GM19239 (cell line): Measurements from ENCODE around the gene PLCB1.
"Not testable (repeated sequence)": the region's sequence is repeated elsewhere in the genome, so short reads cannot be mapped to it uniquely, and the experiment has no call there.

Experiments used
- DNase-seq: peaks from one replicate; pipeline ENCODE4 v3.0.0; 2011; ENCODE audit warnings: low spot score; ENCODE audit not compliant: insufficient read length
- FAIRE-seq: peaks from 2 replicates; lab custom pipeline; 2011; peaks lifted over from hg19 to GRCh38; lab: Jason Lieb, UNC

PLCB1 gene

GRCh38 chr20:8131598-8132483 is at the start of gene PLCB1:
Gene PLCB1, plus strand, starts transcription at chr20:8132266. Its CDS starts 386 bp downstream, at chr20:8132652.
- DNase-seq = peak; percentile 86
- FAIRE-seq = no peak

DNA sequence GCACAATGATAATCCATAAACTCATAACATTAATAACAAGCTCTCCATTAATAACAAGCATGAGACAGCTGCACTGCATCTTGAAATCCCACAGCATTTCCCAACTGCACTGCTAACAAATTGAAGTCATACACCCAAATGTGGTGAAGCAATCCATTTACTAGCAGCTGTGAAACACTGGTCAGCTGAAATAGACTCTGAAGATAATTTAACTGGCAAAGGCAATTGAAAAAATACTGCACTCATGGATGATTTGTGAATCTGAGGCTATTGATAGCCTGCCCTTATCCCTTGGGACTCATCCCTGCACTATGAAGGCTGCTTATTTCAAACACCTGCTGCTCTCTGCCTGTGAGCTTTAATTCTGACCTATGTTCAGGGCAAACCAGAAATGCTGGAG is 49.1 kb upstream of the PLCB1 start:
- FAIRE-seq = no peak
- no peak for DNase-seq

DNA sequence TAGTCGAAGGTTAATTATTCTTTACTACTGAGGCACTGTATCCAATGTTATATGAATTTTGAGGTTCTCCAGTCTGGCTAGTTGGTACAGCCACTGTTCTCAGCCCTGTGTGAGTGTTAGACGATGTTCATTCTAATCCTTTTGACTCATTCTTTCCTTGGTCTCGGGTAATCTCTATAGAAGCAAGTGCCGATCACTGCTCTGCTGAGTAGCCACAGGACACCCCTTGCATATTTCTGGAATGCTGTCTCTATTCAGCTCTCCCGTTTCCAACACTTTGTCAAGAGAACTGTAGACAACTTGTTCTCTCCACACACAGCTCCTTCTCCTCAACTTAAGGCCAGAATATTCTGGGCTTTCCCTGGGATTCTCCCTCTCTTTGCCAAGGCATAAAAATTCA is 42.4 kb upstream of the PLCB1 start:
- no peak for FAIRE-seq
- DNase-seq = no peak

DNA sequence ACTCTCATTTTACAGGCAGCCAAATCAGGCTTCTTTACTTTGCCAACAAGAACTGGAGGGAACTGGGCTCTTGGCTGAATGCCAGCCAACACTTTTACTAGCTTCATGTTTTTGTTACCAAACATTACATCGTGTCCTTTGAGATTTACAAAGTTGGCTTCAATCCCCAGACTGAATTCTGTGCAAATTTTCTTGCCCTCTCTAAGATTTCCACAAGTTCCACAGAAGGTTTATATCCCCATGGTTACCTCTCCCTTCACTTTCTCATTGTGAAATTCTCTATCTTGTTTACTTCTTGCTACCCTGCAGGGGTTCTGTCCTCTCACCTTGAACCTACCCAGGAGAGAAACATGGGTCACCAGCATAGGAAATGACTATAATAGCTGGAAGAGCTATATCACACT is 37.6 kb upstream of the PLCB1 start:
- DNase-seq (no peak), FAIRE-seq (no peak)

DNA sequence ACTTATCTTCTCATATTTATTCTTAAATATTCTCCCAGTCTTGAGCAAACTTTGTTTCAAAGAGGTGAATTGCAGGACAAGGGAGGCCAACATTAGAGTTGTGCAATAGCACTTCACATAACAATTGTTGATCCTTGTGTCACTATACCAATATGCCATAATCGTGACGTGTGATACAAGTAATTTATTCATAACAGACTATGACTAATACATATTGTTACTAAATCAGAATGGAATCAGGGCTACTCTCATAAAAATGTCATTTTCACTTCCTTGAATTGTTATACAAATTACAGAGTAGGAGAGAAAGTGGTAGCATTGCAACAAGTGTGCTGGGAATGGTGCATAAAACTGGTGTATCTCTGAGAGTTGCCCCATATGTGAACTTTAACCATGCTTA is 37.2 kb upstream of the PLCB1 start:
- FAIRE-seq (no peak), DNase-seq (no peak)

GRCh38 chr20:8095648-8096572 is 36.2 kb upstream of the PLCB1 start:
- FAIRE-seq = no peak
- DNase-seq = no peak

- FAIRE-seq (no peak), DNase-seq (no peak)
These were observed 34.8 kb upstream of the PLCB1 start for GRCh38 chr20:8097307-8097706.

DNA sequence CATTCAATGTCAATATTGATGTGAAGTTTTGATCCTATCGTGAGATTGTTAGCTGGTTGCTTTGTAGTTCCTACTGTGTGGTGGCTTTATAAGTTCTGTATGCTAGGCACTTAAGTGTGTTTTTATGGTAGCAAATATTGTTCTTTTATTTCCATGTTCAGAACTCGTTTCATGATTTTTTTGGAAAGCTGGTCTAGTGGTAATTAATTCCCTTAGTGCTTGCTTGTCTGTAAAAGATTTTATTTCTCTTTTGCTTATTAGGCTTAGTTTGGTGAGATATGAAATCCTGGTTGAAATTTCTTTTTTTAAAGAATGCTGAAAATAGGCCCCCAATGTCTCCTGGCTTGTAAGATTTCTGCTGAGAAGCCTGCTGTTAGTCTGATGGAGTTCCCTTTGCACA is 27.8 kb upstream of the PLCB1 start:
- DNase-seq (no peak), FAIRE-seq (no peak)

DNA sequence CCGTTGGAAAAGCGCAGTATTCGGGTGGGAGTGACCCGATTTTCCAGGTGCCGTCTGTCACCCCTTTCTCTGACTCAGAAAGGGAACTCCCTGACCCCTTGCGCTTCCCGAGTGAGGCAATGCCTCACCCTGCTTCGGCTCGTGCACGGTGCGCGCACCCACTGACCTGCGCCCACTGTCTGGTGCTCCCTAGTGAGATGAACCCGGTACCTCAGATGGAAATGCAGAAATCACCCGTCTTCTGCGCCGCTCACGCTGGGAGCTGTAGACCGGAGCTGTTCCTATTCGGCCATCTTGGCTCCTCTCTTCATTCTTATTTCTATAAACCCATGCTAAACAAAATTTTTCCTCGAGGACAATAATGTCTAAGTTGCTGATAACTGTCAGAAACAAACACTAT is 17.5 kb upstream of the PLCB1 start:
- DNase-seq, FAIRE-seq: not testable (repeated sequence)

DNA sequence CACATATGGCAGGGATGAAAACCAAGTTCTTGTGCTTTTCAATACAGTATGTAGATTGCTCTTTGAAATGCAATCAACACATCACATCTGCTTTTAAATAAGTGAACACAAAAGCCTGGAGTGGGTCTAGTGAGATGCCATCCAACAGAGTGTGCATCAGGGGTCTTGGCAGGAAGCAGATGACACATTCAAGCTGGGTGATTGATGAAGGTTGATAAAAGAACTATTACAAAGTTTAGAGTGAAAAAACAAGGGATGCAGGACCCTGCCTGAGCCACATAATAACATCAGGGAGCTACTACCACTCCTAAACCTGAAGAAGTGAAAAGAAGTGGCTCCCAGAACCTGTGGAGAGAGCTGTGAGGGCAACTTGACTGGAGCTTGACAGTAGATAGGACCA is 16.6 kb upstream of the PLCB1 start:
- FAIRE-seq (no peak), DNase-seq (no peak)

- no peak for FAIRE-seq
- no peak for DNase-seq
These were observed 15.8 kb upstream of the PLCB1 start for GRCh38 chr20:8116067-8116811.

DNA sequence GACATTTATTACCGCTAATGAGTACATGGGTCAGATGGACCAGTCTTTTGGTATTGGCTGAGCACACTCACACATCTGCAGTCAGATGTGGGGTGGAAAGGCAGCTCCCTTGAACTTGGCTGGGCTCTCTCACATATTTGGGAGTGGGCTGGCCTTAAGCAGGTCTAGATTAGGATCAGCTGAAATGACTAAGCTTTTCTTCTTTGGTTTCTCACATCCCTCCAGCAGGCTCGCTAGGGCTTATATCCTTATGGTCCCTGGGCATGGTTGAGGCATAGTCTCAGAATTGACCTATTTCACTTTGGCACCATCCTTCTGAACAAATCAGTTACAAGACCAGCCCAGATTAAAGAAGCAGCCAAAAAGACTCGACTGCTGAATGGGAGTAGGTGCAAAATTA is 14.4 kb upstream of the PLCB1 start:
- DNase-seq (no peak), FAIRE-seq (no peak)

- DNase-seq (no peak), FAIRE-seq (no peak)
These were observed 14.0 kb upstream of the PLCB1 start for GRCh38 chr20:8118039-8118438.

GRCh38 chr20:8118760-8119159 is 13.3 kb upstream of the PLCB1 start:
- DNase-seq (no peak), FAIRE-seq (no peak)

GRCh38 chr20:8121666-8122065 is 10.4 kb upstream of the PLCB1 start:
- no peak for FAIRE-seq
- DNase-seq = no peak

DNA sequence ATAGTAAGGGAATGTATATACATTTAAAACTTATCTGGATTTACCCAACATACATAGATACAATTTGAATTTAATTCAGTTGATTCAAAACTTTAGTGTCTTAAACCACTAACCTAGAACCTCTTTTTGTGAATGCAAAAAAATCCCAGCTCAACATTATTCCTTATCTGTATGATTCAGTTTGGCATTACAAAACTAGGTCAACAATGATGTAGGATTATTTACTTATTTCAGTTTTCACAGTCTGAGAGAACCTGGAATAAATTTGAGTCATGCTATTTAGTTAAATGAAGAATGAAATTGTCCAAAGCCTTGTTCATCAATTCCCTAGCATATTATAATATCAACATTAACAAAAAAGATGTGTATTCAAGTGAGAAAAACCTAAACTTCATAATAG is 7.4 kb upstream of the PLCB1 start:
- FAIRE-seq (no peak), DNase-seq (no peak)

DNA sequence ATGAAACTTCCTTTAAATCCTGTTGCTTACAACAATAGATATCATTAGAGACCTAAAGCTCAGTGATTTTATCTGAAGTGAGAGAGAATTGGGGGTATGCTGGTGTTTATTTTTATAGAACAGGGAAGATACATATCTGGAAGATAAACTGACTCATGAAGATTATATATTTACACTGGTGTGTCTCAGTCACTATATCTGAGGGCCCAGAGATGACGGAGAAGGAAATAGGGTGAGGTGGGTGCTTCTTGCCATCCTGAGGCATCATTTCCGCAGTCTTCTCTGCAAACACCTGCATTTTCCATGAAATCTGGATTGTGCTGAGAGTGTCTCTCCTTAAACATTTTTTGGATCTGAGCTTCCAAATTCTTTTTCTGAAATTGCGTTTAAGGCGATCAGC is 5.9 kb upstream of the PLCB1 start:
- DNase-seq = no peak
- FAIRE-seq = no peak

GRCh38 chr20:8126841-8127378 is 5.2 kb upstream of the PLCB1 start:
- FAIRE-seq = no peak
- no peak for DNase-seq

DNA sequence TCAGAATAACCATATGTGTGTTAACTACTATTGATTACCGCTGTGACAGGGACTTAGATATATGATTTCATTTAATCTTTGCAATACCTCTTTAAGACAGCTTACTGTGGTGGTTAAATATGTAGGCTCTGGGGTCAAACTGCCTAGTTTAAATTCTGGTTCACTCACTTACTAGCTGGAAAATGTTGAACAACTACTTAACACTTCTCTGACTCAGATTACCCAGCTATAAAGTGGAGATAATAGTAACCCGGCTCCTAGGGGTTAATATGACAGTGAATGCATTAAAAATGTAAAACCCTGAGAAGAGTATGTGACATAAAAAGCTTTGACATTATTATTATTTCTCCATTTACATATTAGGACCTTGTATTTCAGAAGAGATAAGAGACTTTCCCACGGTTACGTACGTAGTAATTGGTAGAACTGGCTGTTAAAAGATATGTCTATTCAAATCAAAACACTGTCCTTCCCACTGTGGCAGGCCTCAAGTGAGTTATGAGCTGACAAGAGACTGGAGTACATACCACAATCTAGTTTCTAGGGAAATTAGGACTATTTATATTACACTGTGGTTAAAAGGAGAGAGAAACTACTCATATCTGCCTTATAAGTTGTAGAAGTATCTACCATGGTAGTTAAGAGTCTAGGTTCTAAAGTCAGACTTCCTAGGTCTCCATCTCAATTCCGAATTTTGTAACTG is 4.4 kb upstream of the PLCB1 start:
- FAIRE-seq (peak; percentile 14), DNase-seq (no peak)
